Liver (tissue), 9 donors: ENCODE results near the gene IBA57. TPM values are rescaled to one million over a fixed set of nuclear protein-coding genes. Genes with fewer than 3 reads are reported as not detected.
"Not testable (repeated sequence)": the region's sequence is repeated elsewhere in the genome, so short reads cannot be mapped to it uniquely, and the experiment has no call there.

Source experiments
- DNase-seq: peaks from one replicate; pipeline ENCODE4 v3.0.0-alpha.2; 2017; ENCODE audit warnings: low spot score
- H3K27ac ChIP-seq, 2 donors: one replicate each; pipeline ENCODE4 v1.7.0; 2013; ENCODE audit warnings: inconsistent platforms in 2 of 2, low read length in 2 of 2, control low read depth in 1 of 2, low read depth in 1 of 2, mild to moderate bottlenecking in 1 of 2
- H3K27me3 ChIP-seq, 4 donors: one replicate each; pipeline versions ENCODE4 v1.6.1 to v1.7.0; 2013; ENCODE audit warnings: low read length in 3 of 4, inconsistent platforms in 1 of 4, mild to moderate bottlenecking in 1 of 4, moderate library complexity in 1 of 4; ENCODE audit not compliant: control insufficient read depth in 4 of 4, insufficient read depth in 4 of 4
- H3K36me3 ChIP-seq, 4 donors: one replicate each; pipeline versions ENCODE4 v1.6.1 to v1.7.0; 2013; ENCODE audit warnings: low read length in 3 of 4, mild to moderate bottlenecking in 3 of 4, low read depth in 1 of 4, moderate library complexity in 1 of 4; ENCODE audit not compliant: control insufficient read depth in 4 of 4, insufficient read depth in 3 of 4
- H3K4me1 ChIP-seq, 4 donors: one replicate each; pipeline versions ENCODE4 v1.6.1 to v1.7.0; 2013; ENCODE audit warnings: low read length in 3 of 4, mild to moderate bottlenecking in 3 of 4, moderate library complexity in 1 of 4; ENCODE audit not compliant: control insufficient read depth in 4 of 4, insufficient read depth in 4 of 4
- H3K4me3 ChIP-seq, 3 donors: one replicate each; pipeline versions ENCODE4 v1.6.1 to v1.7.0; 2013; ENCODE audit warnings: low read length in 3 of 3, control low read depth in 1 of 3, low read depth in 1 of 3, mild to moderate bottlenecking in 1 of 3
- H3K9ac ChIP-seq, 2 donors: one replicate each; pipeline ENCODE4 v1.7.0; 2013; ENCODE audit warnings: low read length in 2 of 2, mild to moderate bottlenecking in 2 of 2, moderate library complexity in 2 of 2, control low read depth in 1 of 2, low read depth in 1 of 2
- H3K9me3 ChIP-seq, 4 donors: one replicate each; pipeline versions ENCODE4 v1.6.1 to v1.7.0; 2013; ENCODE audit warnings: low read length in 3 of 4; ENCODE audit not compliant: control insufficient read depth in 4 of 4
- ATF3 ChIP-seq: IDR thresholded peaks from 2 replicates; pipeline ENCODE4 v1.6.1; 2016; ENCODE audit warnings: antibody characterized with exemption
- CTCF ChIP-seq: fragments of 150-350 bp; IDR thresholded peaks from 2 replicates; pipeline ENCODE4 v1.5.1; 2017; ENCODE audit warnings: improper control_type of control experiment, low read depth, low read length; ENCODE audit not compliant: missing input control
- EGR1 ChIP-seq, 2 donors: IDR thresholded peaks; 2 replicates each; pipeline ENCODE4 v1.6.1; 2016 to 2018; ENCODE audit warnings: antibody characterized with exemption in 2 of 2, low read depth in 2 of 2
- FOXA1 ChIP-seq: IDR thresholded peaks from 2 replicates; pipeline ENCODE4 v1.6.1; 2016; ENCODE audit warnings: antibody characterized with exemption
- GABPA ChIP-seq, 2 donors: IDR thresholded peaks in 1 of 2; conservative IDR thresholded peaks in 1 of 2; 2 replicates each; pipeline ENCODE4 v1.6.1; 2016; ENCODE audit warnings: antibody characterized with exemption in 2 of 2, mild to moderate bottlenecking in 1 of 2, moderate library complexity in 1 of 2
- HNF4G ChIP-seq: IDR thresholded peaks from 2 replicates; pipeline ENCODE4 v1.6.1; 2016; ENCODE audit warnings: antibody characterized with exemption
- JUND ChIP-seq, 2 donors: IDR thresholded peaks; 2 replicates each; pipeline ENCODE4 v1.6.1; 2016; ENCODE audit warnings: antibody characterized with exemption in 2 of 2
- MAX ChIP-seq: IDR thresholded peaks from 2 replicates; pipeline ENCODE4 v1.6.1; 2016; ENCODE audit warnings: antibody characterized with exemption
- NR2F2 ChIP-seq: IDR thresholded peaks from 2 replicates; pipeline ENCODE4 v1.6.1; 2016; ENCODE audit warnings: antibody characterized with exemption
- RAD21 ChIP-seq, 2 donors: IDR thresholded peaks; 2 replicates each; pipeline ENCODE4 v1.6.1; 2016; ENCODE audit warnings: antibody characterized with exemption in 2 of 2, mild to moderate bottlenecking in 2 of 2
- REST ChIP-seq: IDR thresholded peaks from 2 replicates; pipeline ENCODE4 v1.6.1; 2016; ENCODE audit warnings: antibody characterized with exemption, mild to moderate bottlenecking
- SP1 ChIP-seq: IDR thresholded peaks from 2 replicates; pipeline ENCODE4 v1.6.1; 2018; ENCODE audit warnings: antibody characterized with exemption, mild to moderate bottlenecking
- TAF1 ChIP-seq: conservative IDR thresholded peaks from 2 replicates; pipeline ENCODE4 v1.6.1; 2016; ENCODE audit warnings: antibody characterized with exemption, mild to moderate bottlenecking
- YY1 ChIP-seq: IDR thresholded peaks from 2 replicates; pipeline ENCODE4 v1.6.1; 2016; ENCODE audit warnings: antibody characterized with exemption, mild to moderate bottlenecking
- WGBS: extraction: QIAGEN DNeasy Blood & Tissue Kit; methylation state at CpG from one replicate; pipeline ENCODE4 v1.1.7; 2013; 5-methylcytosine and 5-hydroxymethylcytosine counted together
- polyA plus RNA-seq, 2 donors: library from polyadenylated mRNA; stranded (reverse) in 1 of 2; unstranded in 1 of 2; fragments of 200-250 nt in 1 of 2; fragments of >200 nt in 1 of 2; fragmentation: Nextera tagmentation in 1 of 2; extraction: Ambion mirVana in 1 of 2; gene quantifications; one replicate each; pipeline versions ENCODE4 v1.2.1 to v1.2.3, GENCODE V29; 2013 to 2015
- total RNA-seq, 2 donors: library from RNA; depleted of rRNA; stranded (reverse); fragments of >200 nt; gene quantifications; one replicate each; pipeline ENCODE4 v1.2.3, GENCODE V29; 2014
- donor health status: healthy.
- donor health status: healthy.
- donor health status: healthy.
- donor health status: healthy.
- donor health status: healthy.

Gene IBA57
- total and polyA plus RNA-seq, 4 donors: 1.6 to 12.0 (median 8.4) TPM

GRCh38 chr1:228185641-228185965, 20.0 kb downstream of the IBA57 start:
- Histone ChIP-seq H3K4me3 (no peak overlapping the region), H3K27me3 (no peaks in the 10 kb centered on the region), H3K4me1 (no peaks in the 10 kb centered on the region), H3K36me3 (no peaks in the 10 kb centered on the region), H3K9me3 (peaks cover 0 to 3% (median 0%) of the 10 kb centered on the region in 4 donors), H3K27ac (no peak overlapping the region), H3K9ac (no peak overlapping the region)
- TF ChIP-seq MAX: no peak
- no peak for TF ChIP-seq HNF4G
- no peak for TF ChIP-seq REST
- TF ChIP-seq SP1: no peak
- TF ChIP-seq ATF3: no peak
- TF ChIP-seq FOXA1: no peak
- TF ChIP-seq RAD21 (IDR thresholded peaks at IDR 0.05): no peak
- no peak for TF ChIP-seq JUND (IDR thresholded peaks at IDR 0.05)
- DNase-seq: no peak
- WGBS: 80% methylated on average over 11 of the region's 11 CpGs

GRCh38 chr1:228188249-228188648, 22.6 kb downstream of the IBA57 start:
- H3K4me1 ChIP-seq, H3K27me3 ChIP-seq, H3K4me3 ChIP-seq, H3K9ac ChIP-seq, H3K9me3 ChIP-seq, H3K36me3 ChIP-seq, DNase-seq, H3K27ac ChIP-seq: not testable (repeated sequence)
- WGBS: 77% methylated on average over 2 of the region's 2 CpGs

GRCh38 chr1:228190182-228190581, 24.6 kb downstream of the IBA57 start:
- no peak overlapping the region for H3K27ac ChIP-seq
- TF ChIP-seq REST (no peak), FOXA1 (no peak), EGR1 (IDR thresholded peaks at IDR 0.05; ENCODE audit: low read depth in 2 of 2) (no peak), YY1 (no peak), GABPA (IDR thresholded peaks at IDR 0.05 in 1 of 2, conservative IDR thresholded peaks at IDR 0.05 in 1 of 2) (no peak), ATF3 (no peak), NR2F2 (no peak), HNF4G (no peak), CTCF (no peak), TAF1 (no peak)
- H3K4me1 ChIP-seq: no peaks in the 10 kb centered on the region
- no peak overlapping the region for H3K4me3 ChIP-seq
- 92% methylated on average over 14 of the region's 14 CpGs for WGBS
- H3K27me3 ChIP-seq: no peaks in the 10 kb centered on the region
- DNase-seq: no peak
- H3K9ac ChIP-seq: no peak overlapping the region
- peaks cover 0 to 3% (median 0%) of the 10 kb centered on the region in 4 donors for H3K9me3 ChIP-seq
- H3K36me3 ChIP-seq: no peaks in the 10 kb centered on the region
